ENCODE data around the gene GLRA2. TPM values are rescaled to one million over a fixed set of nuclear protein-coding genes. Genes with fewer than 3 reads are reported as not detected.

GLRA2 gene
- total and polyA plus RNA-seq, 10 of the 15 experiments (the other 5 are each of a cell fraction or from before 2014, with no cell fraction given): 0.01 TPM; not detected in 9

- CTCF ChIA-PET: no interaction called here
- no TSS peak for BruUV-seq (replicated peaks)
- no peak for ATAC-seq
- Histone ChIP-seq H3K9me3 (replicated peaks; ENCODE audit: control insufficient read depth, insufficient read depth, low read length) (no peaks in the 10 kb centered on the region), H3K4me2 (ENCODE audit: control insufficient read depth, insufficient read depth) (no peak overlapping the region), H2AFZ (ENCODE audit: control insufficient read depth, low read depth, low read length) (no peak overlapping the region), H3K9ac (ENCODE audit: control insufficient read depth, insufficient read depth, low read length) (no peak overlapping the region), H4K20me1 (ENCODE audit: control insufficient read depth, insufficient read depth) (no peaks in the 10 kb centered on the region), H3K4me3 (no peak overlapping the region), H3K4me1 (ENCODE audit: control insufficient read depth, insufficient read depth, low read length) (no peaks in the 10 kb centered on the region), H3K27ac (ENCODE audit: control insufficient read depth, insufficient read depth) (no peak overlapping the region), H3K27me3 (replicated peaks in 1 of 2; ENCODE audit: control insufficient read depth in 2 of 2, insufficient read depth in 2 of 2, low read length in 1 of 2) (no peaks in the 10 kb centered on the region), H3K79me2 (ENCODE audit: control insufficient read depth, insufficient read depth, low read length) (no peaks in the 10 kb centered on the region), H3K36me3 (ENCODE audit: control insufficient read depth in 2 of 2, insufficient read depth in 2 of 2, low read length in 1 of 2) (no peaks in the 10 kb centered on the region)
- POLR2A ChIA-PET: interaction anchor here (0.8 kb wide), 1 partner anchor 13 kb away, joined by 3 read pairs; no protein-coding TSS in a partner anchor
- 6% methylated on average over 4 of the region's 4 CpGs for WGBS (ENCODE audit: insufficient coverage, insufficient replicate concordance, low lambda C conversion rate, missing lambda C conversion rate)
- in situ Hi-C loops (cut with MboI) (no loop called here), intact Hi-C loops (cut with micrococcal nuclease; ENCODE audit: unreplicated experiment) (no loop called here)
- no peak for FAIRE-seq
- DNase-seq (ENCODE audit: low read depth, low spot score): no peak
- RAD21 ChIA-PET (ENCODE audit: unreplicated experiment): interaction anchor here (0.6 to 1.0 kb wide), 2 partner anchors 11 to 416 kb away, joined by 3 read pairs; no protein-coding TSS in a partner anchor
- SMC1A ChIA-PET (ENCODE audit: uncharacterized antibody, unreplicated experiment): interaction anchor here (2.1 kb wide), 1 partner anchor 13 kb away, joined by 7 read pairs; no protein-coding TSS in a partner anchor
- TF ChIP-seq REST (IDR thresholded peaks at IDR 0.05; ENCODE audit: low read depth, low read length): no peak
Measured at GRCh38 chrX:14509325-14510057, 19.8 kb upstream of the GLRA2 start.
